Measurements from ENCODE around the gene RBKS. TPM values are rescaled to one million over a fixed set of nuclear protein-coding genes. Genes with fewer than 3 reads are reported as not detected.

The RBKS gene
- total RNA-seq, 1 experiment from 2014 or later, result 4.5 TPM

DNA sequence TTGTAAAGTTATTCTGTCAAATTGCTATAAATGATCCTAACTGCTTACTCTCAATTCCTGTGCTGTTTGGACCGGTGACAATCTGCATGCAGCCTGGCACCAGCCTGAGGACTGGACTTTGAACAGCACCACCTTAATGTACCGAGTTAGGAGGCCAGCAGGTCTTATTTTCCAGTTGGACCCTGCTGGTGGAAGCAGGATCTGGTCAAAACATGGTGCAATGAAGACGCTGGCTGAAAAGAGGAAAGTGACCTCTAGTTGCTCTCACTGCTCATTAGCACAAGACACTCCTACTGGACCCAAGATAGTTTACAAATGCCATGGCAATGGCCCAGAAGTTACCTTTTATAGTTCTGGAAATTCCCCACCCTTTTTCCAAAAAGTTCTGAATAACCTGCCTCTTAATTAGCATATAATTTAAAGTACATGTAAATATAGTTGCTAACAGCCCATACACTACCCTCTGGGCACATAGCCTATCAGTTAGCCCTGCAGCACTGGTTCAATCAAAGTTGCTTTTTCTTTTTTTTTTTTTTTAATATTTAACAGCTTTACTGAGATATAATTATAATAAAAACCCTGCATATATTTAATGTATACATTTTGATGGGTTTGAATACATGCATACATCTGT is 35.8 kb downstream of the RBKS start:
- Histone ChIP-seq H2AFZ (no peak overlapping the region), H3K79me2 (ENCODE audit: low read depth) (no peaks in the 10 kb centered on the region), H3K4me2 (no peak overlapping the region), H3F3A (ENCODE audit: insufficient read depth, low read depth) (peaks cover 25% of the 10 kb centered on the region), H3K27me3 (ENCODE audit: insufficient read depth, low read depth) (no peaks in the 10 kb centered on the region), H3K9me3 (ENCODE audit: insufficient read depth, low read depth) (peaks cover 3% of the 10 kb centered on the region; the same call in 1 of the 2 replicates), H3K4me3 (no peak overlapping the region), H3K36me3 (ENCODE audit: low read depth) (no peaks in the 10 kb centered on the region), H3K4me1 (replicated peaks; ENCODE audit: insufficient read depth) (peaks cover 28% of the 10 kb centered on the region), H3K27ac (no peak overlapping the region), H4K20me1 (ENCODE audit: insufficient read depth) (no peaks in the 10 kb centered on the region), H3K9me2 (ENCODE audit: insufficient read depth) (no peaks in the 10 kb centered on the region)
- ChIA-PET POLR2A (ENCODE audit: unreplicated experiment) (no interaction called here), CTCF (no interaction called here)
- intact Hi-C loops (cut with micrococcal nuclease; ENCODE audit: unreplicated experiment), result no loop called here
- no peak for DNase-seq
- TF ChIP-seq, protein P1, sequence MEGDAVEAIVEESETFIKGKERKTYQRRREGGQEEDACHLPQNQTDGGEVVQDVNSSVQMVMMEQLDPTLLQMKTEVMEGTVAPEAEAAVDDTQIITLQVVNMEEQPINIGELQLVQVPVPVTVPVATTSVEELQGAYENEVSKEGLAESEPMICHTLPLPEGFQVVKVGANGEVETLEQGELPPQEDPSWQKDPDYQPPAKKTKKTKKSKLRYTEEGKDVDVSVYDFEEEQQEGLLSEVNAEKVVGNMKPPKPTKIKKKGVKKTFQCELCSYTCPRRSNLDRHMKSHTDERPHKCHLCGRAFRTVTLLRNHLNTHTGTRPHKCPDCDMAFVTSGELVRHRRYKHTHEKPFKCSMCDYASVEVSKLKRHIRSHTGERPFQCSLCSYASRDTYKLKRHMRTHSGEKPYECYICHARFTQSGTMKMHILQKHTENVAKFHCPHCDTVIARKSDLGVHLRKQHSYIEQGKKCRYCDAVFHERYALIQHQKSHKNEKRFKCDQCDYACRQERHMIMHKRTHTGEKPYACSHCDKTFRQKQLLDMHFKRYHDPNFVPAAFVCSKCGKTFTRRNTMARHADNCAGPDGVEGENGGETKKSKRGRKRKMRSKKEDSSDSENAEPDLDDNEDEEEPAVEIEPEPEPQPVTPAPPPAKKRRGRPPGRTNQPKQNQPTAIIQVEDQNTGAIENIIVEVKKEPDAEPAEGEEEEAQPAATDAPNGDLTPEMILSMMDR (conservative IDR thresholded peaks at IDR 0.05), result no peak
- no peak for TF ChIP-seq EZH2 (IDR thresholded peaks at IDR 0.05; ENCODE audit: low read depth)
- BruUV-seq (replicated peaks), result no TSS peak

DNA sequence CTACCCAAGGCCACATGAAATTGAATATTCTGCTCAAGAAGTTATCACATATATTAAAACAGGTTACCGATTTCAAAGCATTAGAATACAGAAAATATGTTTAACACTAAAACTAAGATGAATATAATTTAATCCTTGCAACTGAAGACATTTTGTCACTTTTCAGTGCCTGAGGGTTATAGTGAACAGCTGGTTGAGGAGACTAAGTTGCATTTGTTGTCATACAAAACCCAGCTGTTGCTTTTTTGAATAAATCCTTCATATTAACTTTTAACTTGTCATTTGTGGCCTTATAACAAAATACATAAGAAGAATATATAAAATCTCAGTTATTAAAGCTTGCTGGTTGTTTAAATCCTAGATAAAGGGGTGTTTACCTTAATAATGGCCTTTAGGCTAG is 37.5 kb downstream of the RBKS start:
- Histone ChIP-seq H3K4me2 (no peak overlapping the region), H2AFZ (no peak overlapping the region), H3K79me2 (ENCODE audit: low read depth) (no peaks in the 10 kb centered on the region), H3K9me3 (ENCODE audit: insufficient read depth, low read depth) (no peaks in the 10 kb centered on the region; the same call in 1 of the 2 replicates), H4K20me1 (ENCODE audit: insufficient read depth) (no peaks in the 10 kb centered on the region), H3K27ac (no peak overlapping the region), H3K4me3 (no peak overlapping the region), H3F3A (ENCODE audit: insufficient read depth, low read depth) (peaks cover 21% of the 10 kb centered on the region), H3K9me2 (ENCODE audit: insufficient read depth) (no peaks in the 10 kb centered on the region), H3K4me1 (replicated peaks; ENCODE audit: insufficient read depth) (peaks cover 26% of the 10 kb centered on the region), H3K27me3 (ENCODE audit: insufficient read depth, low read depth) (no peaks in the 10 kb centered on the region), H3K36me3 (ENCODE audit: low read depth) (no peaks in the 10 kb centered on the region)
- DNase-seq, result no peak
- no TSS peak for BruUV-seq (replicated peaks)
- ChIA-PET CTCF (no interaction called here), POLR2A (ENCODE audit: unreplicated experiment) (no interaction called here)
- TF ChIP-seq EZH2 (IDR thresholded peaks at IDR 0.05; ENCODE audit: low read depth), result no peak
- TF ChIP-seq, protein P1 (conservative IDR thresholded peaks at IDR 0.05), result no peak
- intact Hi-C loops (cut with micrococcal nuclease; ENCODE audit: unreplicated experiment), result no loop called here

DNA sequence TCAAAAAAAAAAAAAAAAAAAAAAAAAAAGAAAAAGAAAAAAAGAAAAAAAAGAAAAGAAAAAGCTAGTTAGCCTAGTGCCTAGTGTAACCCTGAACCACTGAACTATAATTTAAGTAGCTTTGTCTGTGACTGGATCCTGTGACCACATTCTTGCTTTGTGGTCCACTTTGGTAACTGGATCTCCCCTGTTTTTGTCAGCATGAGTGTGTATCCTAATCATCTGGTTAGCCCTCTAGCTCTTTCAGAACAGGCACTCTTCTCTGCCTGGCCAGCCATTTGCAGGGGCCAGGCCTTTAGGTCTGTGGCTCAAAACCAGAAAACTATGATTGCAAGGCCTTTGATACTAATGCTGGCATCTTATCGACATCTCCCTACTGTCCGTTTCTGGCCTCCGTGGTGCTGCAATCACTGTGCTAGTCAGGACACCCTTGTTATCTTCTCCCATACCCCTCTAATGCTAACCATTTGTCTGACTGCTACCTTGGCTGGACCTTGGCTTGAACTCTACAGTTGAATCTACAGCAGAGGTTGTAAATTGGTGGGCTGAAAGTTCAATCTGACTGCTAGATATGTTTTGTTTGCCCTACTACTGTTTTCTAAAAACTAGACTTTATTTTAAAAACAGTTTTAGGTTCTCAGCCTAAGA is 40.5 kb downstream of the RBKS start:
- Histone ChIP-seq H3K4me3 (no peak overlapping the region), H3K27me3 (ENCODE audit: insufficient read depth, low read depth) (no peaks in the 10 kb centered on the region), H3K4me2 (no peak overlapping the region), H3K4me1 (replicated peaks; ENCODE audit: insufficient read depth) (peaks cover under 1% of the 10 kb centered on the region; the same call in 1 of the 2 replicates), H3F3A (ENCODE audit: insufficient read depth, low read depth) (no peaks in the 10 kb centered on the region; the same call in 1 of the 2 replicates), H3K9me3 (ENCODE audit: insufficient read depth, low read depth) (no peaks in the 10 kb centered on the region), H4K20me1 (ENCODE audit: insufficient read depth) (no peaks in the 10 kb centered on the region), H3K79me2 (ENCODE audit: low read depth) (no peaks in the 10 kb centered on the region), H3K36me3 (ENCODE audit: low read depth) (no peaks in the 10 kb centered on the region), H2AFZ (no peak overlapping the region), H3K27ac (no peak overlapping the region), H3K9me2 (ENCODE audit: insufficient read depth) (no peaks in the 10 kb centered on the region)
- ChIA-PET CTCF (no interaction called here), POLR2A (ENCODE audit: unreplicated experiment) (interaction anchor here (0.7 kb wide), 2 partner anchors 27 to 399 kb away, joined by 4 to 14 read pairs; no protein-coding TSS in a partner anchor)
- intact Hi-C loops (cut with micrococcal nuclease; ENCODE audit: unreplicated experiment), result no loop called here
- TF ChIP-seq EZH2 (IDR thresholded peaks at IDR 0.05; ENCODE audit: low read depth), result no peak
- TF ChIP-seq, protein P1 (conservative IDR thresholded peaks at IDR 0.05), result no peak
- no peak for DNase-seq
- BruUV-seq (replicated peaks), result no TSS peak

All from PC-9 (cell line).